GM18498 (cell line): ENCODE results near the gene RBP5.
"Not testable (repeated sequence)": the region's sequence is repeated elsewhere in the genome, so short reads cannot be mapped to it uniquely, and the experiment has no call there.

ENCODE experiments used
- ATAC-seq: cut with Tn5 transposase; IDR thresholded peaks from one replicate; pipeline ENCODE4 v1.9.1; 2021; ENCODE audit warnings: mild to moderate bottlenecking, moderate library complexity; ENCODE audit not compliant: unreplicated experiment

The RBP5 gene

DNA sequence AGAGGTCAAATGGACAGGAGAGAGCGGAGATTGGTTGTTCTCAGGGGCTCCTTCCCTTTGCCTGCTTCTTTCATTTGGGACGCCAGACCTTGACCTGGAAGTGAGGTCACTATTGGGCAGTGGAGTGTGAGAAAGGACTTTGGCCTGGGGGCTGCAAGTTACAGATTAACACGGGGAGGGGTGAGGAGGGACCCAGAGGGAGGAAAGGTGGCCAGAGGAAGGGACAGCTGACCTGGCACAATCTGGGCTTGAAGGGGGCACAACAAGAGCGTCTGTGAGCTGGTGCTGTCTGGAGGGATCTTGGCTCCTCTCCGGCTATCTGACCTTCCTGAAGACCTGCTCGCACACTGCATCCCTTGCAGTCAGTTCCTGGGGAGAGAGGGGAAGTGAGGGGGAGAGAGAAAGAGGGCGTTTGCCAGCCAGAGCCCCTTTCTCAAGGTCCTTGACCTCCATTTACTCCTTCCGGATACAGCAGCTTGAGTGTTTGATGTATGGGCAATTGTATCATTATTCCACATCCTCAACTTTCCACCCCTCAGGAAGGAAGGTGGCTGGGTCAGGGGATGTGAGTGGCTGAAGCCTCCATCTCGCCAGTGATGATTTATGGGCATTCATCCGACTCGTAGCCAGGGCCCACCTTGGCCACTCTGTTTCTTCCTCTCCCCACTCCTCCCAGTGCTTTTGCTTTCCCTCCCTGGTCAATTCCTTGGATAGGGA is 4.7 kb downstream of the RBP5 start:
- ATAC-seq = no peak

DNA sequence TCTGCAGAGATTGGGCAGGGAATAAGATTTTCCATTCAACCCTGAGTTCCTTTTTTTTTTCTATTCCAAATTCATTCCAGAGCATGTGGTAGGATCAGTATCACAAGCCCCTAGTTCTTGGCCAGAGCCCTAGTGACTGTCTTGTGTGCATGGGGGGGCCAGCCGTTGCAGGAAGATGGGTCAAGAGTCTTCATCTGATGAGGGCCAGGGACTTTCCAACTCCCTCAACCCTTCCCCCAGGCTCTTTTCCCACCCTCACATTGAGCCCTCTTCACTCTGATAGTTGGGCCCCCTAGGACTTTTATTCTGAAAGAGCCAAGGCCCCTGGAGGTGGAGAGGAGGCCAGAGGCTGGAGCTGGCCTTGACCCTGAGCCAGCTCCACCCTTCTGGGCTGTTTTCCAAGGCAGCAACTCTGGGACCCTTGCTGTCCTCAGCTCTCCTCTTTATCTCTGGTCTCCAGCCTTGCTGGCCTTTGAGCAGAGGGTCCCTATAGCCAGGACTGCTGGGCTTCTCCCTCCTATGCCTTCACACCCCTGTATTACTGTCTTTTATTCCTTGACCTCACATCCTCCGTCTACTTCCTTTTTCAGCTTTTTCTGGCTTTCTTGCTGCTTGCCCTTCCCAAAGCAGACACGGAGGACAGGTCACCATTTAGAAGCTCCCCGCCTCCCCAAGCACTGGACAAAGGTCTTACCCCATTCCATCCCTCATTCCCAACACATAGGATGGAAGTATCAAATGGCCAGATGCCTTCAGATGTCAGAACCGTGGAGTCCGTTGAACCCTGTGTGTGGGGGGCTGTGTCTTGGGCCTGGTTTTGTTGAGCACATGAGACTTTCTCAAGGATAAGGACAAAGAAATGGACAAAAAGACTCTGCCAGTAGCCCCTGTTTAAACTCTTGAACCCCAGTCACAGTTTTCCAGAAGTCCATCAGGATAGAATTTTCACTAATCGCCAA is 5.6 kb downstream of the RBP5 start:
- ATAC-seq = no peak

DNA sequence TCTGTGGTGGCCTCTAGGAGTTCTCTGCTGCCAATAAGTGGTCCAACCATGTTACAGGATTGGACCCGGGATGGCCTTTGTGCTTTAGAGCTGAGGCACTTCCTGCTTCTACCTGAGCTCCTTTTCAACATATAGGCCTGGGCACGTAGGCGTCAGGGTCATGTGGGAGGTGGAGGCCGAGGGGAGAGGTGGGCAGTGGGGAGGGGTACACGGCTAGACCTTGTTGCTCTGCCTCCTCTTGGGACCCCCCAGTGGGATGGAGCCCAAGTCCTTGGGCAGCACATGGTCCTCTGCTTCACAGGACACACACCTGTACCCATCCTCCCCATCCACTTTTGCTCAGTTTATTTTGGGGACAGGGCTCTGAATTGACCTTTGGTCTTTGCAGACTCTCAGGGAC is 7.4 kb downstream of the RBP5 start:
- ATAC-seq = no peak

DNA sequence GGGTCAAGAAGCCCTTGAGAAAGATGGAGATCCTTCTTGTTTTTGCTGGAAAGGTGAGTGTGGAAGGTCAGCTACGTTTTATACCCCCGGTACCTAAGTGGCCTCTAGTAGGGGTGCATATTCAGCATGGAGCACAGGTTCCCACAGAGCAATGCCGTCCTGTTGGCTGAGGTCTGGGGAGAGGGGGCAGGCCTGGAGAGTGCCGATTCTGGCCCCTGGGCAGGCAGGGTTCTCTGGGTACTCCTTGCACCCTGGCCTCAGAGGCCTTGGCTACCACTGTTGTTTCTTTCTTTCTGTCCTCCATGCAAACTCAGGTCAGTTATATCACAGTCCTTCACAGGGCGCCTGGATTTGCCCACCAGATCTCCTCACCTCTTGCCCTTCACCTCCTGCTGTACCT is 8.5 kb downstream of the RBP5 start:
- no peak for ATAC-seq

DNA sequence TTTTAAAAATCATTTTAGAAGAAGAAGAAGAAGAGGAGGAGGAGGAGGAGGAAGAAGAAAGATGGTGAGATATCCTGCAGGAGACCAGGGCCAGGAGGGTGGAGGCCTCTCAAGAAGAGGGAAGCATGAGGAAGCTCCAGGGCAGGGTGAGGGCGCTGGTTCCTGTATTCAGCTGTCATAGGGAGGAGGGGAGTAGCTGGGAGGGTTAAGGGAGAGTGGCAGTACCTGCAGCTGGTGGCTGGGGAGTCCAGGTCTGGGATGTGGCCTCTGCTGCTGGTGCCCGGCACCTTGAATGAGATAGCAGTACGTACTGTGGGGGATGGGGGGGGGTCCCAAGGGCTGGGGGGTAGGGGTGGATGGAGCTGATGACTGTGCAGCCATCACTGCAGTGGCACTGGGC is 9.8 kb downstream of the RBP5 start:
- no peak for ATAC-seq

DNA sequence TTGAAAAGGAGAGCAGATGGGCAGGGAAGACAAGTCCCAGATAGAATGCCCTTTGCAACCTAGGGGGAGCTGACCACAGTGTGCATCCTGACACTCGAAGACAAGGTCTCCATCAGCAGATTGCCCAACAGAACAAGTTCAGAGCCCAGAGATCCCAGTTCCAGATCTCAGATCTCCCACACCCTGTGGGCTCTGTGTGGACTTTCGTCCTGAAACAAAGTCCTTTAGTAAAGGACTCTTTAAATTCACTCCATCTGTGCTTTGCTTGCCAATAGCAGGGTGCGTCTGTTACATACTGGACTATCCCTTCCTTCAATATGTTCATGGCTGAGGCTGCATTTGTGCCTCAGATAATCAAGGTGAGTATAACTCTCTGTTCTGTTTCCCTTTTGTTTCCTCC is 11.0 kb downstream of the RBP5 start:
- ATAC-seq = no peak

DNA sequence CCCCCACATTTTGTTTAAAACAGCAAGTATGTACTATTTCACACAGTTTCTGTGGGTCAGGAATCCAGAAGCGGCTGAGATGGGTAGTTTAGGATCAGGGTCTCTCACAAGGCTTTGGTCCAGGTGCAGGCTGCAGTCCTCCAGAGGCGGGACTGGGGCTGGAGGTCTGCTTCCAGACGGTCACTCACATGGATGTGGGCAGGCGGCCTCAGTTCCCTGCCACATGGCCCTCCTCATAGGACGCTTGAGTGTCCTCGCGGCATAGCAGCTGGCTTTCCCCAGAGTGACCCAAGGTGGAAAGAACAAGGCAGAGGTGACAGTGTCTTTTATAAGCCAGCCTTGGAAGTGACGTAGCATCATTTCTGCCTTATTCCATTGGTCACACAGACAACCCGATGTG is 11.8 kb downstream of the RBP5 start:
- ATAC-seq = no peak

DNA sequence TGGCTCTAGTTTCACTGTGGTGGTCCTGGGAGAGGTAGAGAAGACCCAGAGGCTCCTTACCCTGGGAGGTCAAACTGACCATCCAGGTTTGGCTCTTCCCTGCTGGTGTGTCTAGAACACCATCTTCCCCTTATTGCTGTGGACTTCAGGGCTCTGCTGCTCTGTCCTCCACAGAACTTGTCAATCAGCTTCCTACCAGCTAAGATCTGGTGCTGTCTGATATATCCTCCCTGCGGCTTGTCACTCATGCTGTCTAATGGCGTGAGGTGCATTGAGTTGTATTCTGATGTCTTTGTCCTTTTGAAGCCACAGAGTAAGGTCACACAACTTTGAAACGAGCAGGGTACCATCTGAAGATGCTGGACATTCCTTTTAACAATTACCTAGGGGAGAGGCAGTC is 12.5 kb downstream of the RBP5 start:
- no peak for ATAC-seq

DNA sequence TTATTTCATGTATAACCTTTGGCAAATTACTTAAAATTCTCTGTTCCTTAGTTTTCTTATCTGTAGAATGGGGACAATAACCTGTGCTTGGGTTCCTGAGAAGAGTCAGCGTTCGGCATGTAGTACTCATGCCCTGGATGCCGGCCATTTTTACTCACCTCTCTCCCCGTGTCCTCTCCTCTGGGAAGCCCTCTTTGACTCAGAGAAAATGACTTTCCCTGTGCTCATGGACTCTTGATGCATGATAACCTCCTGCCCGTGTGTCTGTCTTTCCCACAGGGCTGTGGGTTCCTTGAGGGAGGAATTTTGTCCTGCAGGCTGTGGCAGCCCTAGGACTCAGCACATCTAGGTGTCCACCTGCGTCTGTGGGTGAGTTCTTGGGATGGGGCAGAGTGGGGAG is 13.8 kb downstream of the RBP5 start:
- ATAC-seq = no peak

DNA sequence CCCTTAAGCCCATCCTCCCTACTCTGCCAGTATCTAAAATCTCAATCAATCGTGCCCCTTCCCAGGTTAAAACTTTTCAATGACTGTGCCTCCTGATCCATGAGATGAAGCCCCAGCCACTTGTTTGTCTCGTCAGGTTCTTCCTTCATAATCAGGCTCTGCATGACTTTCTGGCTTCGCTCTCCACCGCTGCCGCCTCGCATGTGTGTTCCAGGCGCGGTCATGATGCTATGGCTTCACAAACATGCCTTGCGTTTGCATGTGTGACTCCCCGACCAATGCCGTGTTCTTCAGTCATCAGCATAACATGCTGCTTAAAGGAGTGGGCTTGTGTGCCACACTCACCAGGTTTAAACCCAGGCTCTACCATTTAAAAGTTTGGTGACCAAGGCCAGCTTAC is 14.7 kb downstream of the RBP5 start:
- ATAC-seq = no peak

DNA sequence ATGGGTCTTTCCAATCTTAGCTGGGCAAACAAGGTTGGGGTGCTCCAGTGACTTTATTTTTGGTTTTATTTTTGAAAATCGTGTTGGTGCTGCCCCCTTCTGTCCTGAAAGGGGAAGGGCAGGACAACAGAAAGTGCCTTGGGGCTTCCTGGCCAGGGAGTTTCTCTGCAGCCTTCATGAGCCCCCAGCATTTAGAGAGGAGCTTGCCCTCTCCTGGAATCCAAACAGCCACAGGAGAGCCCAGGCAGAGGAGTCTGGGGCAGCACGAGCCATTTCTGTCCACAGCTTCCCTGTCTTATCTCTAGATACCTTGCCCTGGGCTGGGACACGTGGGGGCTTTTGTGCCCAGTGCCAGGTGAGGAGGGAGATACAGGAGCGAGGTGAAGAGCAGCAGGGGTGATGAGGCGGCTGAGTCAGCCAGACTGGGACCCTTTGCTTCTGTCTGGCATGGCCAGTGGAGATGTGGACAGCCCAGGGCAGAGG is 15.3 kb downstream of the RBP5 start:
- ATAC-seq = no peak

DNA sequence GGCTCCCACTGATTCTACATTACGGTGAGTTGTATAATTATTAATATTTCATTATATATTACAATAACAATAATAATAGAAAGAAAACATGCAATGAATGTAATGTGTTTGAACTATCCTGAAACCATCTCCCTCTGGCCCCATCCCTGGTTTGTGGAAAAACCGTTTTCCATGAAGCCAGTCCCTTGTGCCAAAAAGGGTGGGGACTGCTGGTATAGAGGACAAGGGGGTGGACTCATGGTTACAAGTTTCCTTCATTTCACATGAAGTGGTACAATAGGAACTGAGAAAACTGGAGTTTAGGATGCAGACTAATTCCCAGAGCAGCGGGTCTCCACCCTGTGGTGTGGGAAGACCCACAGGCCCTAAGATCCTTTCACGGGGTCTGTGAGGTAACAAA is 16.6 kb downstream of the RBP5 start:
- no peak for ATAC-seq

DNA sequence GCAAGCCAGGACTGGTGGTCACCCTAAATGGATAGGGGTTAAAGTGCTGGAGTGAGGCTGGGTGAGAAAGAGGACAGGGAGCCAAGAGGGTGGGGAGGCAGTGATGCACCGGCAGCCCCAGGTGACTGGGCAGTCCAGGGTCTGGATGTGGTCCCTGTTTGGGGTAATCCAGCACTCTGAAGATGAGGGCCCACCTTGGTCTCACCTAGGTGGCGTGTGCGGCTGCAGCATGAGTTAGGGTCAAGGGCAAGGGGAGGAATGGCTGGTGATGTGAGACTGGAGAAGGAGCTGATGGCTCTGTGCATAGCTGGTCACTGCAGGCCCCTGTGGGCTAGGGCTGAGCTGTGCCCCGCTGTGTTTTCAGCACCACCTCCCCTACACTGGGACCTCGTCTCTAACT is 18.0 kb downstream of the RBP5 start:
- no peak for ATAC-seq

DNA sequence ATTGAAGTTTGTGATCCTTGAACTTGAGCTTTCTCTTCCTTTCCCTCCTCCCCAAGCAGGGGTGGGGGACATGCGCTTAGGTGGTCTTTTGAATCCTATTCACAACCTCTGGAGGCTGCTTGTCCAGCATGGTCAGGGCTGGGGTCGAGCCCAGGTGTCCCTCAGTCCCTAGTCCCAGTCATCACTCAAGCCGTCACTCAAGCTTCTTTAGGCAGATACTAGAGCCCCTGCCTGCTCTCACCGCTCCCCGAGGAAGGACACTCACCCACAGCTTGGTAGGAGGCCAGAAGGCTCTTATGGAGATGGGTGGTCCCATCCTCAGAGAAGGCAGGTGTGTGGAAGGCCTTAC is 19.1 kb downstream of the RBP5 start:
- ATAC-seq = no peak

DNA sequence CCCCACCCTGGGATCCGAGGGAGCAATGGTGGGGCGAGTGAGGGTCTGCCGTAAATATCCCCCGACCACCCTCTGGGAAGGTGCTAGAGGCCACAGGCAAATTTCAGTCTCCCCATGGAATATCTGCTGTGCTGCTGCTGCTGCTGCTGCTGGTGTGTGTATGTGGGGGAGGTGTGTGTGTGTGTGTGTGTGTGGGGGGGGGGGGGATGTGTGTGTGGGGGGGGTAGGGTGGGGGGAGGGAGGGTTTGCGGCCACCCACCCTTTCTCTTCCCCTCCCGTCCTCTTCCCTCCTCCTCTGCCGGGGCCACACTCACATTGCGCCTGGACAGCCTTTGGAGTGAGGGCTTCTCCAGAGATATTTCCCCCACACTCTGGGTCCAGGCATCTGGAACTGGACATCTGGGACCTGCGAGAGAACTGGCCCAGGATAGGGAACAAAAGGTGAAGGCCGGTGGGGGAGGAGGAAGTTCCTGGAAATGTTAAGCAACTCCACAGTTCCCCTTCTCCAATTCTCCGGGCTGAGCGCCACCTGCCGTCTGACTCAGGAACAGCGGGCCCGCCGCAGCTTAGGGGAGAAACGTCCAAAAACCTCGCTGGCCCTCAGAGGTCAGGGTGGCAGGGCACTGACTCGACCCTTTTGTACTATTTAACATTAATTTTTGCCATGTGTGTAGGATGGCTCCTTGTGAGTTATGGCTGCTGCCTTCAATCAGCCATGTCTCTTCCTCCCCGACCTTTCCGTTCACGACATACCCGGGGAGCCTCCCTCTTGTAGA is 19.7 kb downstream of the RBP5 start, which contains the start of gene C1RL:
TSS of gene C1RL (minus strand) at position 419 of the 776 bp plus-strand sequence. CDS start at position 385, 34 bp downstream.
- ATAC-seq = peak; percentile 31

DNA sequence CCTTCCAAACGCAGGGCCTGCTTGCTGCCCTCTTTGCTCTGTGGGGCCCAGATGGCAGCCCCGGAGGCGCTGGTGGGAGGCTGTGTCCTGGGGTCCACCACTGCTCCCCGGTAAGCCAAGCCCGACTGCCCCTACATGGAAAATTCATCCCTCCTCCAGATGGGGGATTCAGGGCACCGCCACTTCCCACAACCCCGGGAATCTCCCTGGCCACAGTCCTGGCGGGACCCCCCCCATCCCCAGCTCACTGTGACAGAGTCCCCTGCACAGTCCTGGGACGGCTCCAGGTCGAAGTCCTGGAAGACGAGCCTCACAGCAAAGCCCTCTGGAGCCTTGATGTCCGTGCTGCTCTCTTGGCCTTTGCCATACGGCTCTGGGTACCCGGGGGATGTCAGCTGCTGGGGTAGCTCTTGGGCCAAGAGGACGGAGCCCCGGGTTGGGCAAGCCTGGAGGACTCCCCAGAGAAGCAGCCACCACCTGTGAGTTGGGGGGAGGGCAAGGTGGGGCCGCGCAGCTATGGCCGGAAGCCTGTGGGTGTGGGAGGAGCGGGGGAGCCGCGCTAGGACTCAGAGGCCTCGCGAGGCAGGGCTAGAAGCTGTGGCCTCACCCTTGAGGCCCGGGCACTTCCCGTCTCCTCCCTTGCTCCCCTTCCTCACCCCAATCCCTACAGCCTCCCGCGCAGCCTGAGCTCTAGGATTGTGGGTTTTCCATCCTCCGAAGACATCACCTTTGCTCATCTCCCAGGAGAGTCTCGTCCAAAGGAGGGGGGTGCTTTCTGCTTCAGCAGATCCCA is 20.5 kb downstream of the RBP5 start:
- peak; percentile 94 for ATAC-seq

DNA sequence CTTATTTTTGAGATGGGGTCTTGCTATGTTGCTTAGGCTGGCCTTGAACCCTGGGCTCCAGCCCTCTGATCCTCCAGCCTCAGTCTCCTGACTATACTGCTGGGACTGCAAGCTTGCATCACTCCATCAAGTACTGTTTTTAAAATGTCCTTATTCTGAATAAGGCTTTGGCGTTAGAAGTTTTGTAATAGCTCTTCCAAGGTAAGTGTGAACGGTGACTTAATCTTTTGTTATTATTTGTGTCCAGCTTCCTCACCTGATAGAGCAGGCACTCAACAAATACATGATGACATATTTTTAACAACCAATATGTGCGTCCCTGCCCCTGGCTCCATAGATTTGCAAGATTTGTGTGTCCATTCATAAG is 21.1 kb downstream of the RBP5 start:
- ATAC-seq = no peak

DNA sequence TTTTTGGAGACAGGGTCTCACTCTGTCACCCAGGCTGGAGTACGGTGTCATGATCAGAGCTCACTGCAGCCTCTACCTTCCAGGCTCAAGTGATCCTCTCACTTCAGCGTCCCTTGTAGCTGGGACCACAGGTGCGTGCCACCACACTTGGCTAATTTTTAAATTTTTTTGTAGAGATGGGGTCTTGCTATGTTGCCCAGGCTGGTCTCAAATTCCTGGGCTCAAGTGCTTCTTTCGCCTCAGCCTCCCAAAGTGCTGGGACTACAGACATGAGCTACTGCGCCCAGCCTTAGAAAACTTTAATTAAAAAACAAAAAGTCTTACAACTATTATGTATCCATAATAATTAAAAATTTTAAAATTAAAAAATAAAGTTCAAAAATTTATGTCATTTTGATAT is 21.5 kb downstream of the RBP5 start:
- not testable (repeated sequence) for ATAC-seq

DNA sequence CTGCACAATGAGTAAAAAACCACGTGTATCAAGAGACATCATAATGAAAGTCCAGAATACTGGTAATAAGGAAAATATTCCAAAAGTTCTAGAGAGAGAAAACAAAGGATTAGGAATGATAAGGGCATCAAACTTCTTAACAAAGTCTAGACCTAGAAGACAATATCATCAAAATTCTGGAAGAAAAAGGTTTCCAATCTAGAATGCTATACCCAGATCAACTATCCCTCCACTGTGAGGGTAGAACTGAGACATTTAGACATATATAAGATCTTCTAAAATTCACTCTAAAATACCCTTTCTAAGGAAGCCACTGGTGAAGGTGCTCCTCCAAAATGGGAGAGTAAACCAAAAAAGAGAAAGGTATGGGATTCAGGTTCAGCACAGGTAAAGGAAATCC is 22.6 kb downstream of the RBP5 start:
- no peak for ATAC-seq

DNA sequence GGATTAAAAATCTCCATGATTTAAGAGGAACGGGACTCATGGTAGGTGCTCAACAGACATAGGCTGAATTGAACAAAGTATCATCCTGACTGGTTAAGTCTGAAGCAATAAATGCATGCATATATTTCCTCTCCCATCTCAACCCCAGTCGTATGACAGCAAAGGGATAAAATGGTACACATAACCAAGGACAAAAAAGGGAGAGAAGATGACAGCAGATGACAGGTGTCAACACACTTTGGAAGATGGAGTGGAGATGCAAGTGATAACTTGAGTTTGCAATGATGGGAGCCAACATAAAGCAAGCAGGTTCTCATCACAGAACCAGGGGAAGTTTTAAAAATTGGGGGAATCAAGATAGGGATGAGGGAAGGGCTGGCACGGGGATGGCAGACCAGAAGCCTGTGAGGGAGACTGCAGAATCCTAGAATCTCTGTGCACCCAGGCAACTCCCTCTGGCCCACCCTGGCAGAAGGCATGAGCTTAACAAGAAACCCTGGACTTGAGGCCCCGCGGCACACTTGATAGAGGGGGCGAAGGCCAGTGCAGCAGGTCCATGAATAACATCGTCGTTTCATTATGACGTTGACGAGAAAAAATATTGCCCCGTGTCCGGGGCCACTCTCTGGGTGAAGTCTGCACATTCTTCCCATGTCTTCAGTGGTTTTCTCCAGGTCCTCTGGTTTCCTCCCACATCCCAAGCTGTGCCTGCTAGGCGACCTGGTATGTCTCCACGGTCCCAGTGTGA is 24.7 kb downstream of the RBP5 start:
- no peak for ATAC-seq
